ENCODE measurements around the gene INAFM1.
"Not testable (repeated sequence)": the region's sequence is repeated elsewhere in the genome, so short reads cannot be mapped to it uniquely, and the experiment has no call there.

The INAFM1 gene

GRCh38 chr19:47253467-47253881, 21.2 kb upstream of the INAFM1 start:
- Mint-ChIP-seq H3K9me3 (no peaks in the 10 kb centered on the region), H3K4me1 (ENCODE audit: low read depth in 2 of 2) (peaks cover 17 to 19% of the 10 kb centered on the region in 2 donors), H3K27me3 (no peaks in the 10 kb centered on the region), H3K4me3 (no peak overlapping the region), H3K27ac (no peak overlapping the region), H3K36me3 (ENCODE audit: insufficient read depth) (peaks cover 29% of the 10 kb centered on the region)
- ATAC-seq (replicated peaks) (no peak), DNase-seq (no peak)

- Mint-ChIP-seq H3K9me3 (no peaks in the 10 kb centered on the region), H3K36me3 (ENCODE audit: insufficient read depth) (peaks cover 29% of the 10 kb centered on the region), H3K4me1 (ENCODE audit: low read depth in 2 of 2) (peaks cover 19 to 21% of the 10 kb centered on the region in 2 donors), H3K27ac (no peak overlapping the region), H3K4me3 (no peak overlapping the region), H3K27me3 (no peaks in the 10 kb centered on the region)
- DNase-seq (no peak), ATAC-seq (replicated peaks) (no peak)
These were observed 20.7 kb upstream of the INAFM1 start for GRCh38 chr19:47253970-47254369.

GRCh38 chr19:47255879-47256692, 18.6 kb upstream of the INAFM1 start, which contains the start of gene CCDC9:
Gene CCDC9, plus strand, starts transcription at chr19:47256525. Its CDS starts 1,876 bp downstream, at chr19:47258401.
- peak within 1 kb of the TSS; percentile 95 to 97 for H3K27ac Mint-ChIP-seq
- H3K36me3 Mint-ChIP-seq (ENCODE audit: insufficient read depth), result peaks cover 44% of the 10 kb centered on the region
- no peaks in the 10 kb centered on the region for H3K27me3 Mint-ChIP-seq
- H3K4me3 Mint-ChIP-seq, result peak within 1 kb of the TSS; percentile 88 to 97
- peak; percentile 63 for ATAC-seq (replicated peaks)
- peaks cover 19 to 36% of the 10 kb centered on the region in 2 donors for H3K4me1 Mint-ChIP-seq (ENCODE audit: low read depth in 2 of 2)
- peak; percentile 89 to 92 (median 90) for DNase-seq
- H3K9me3 Mint-ChIP-seq, result no peaks in the 10 kb centered on the region

DNA sequence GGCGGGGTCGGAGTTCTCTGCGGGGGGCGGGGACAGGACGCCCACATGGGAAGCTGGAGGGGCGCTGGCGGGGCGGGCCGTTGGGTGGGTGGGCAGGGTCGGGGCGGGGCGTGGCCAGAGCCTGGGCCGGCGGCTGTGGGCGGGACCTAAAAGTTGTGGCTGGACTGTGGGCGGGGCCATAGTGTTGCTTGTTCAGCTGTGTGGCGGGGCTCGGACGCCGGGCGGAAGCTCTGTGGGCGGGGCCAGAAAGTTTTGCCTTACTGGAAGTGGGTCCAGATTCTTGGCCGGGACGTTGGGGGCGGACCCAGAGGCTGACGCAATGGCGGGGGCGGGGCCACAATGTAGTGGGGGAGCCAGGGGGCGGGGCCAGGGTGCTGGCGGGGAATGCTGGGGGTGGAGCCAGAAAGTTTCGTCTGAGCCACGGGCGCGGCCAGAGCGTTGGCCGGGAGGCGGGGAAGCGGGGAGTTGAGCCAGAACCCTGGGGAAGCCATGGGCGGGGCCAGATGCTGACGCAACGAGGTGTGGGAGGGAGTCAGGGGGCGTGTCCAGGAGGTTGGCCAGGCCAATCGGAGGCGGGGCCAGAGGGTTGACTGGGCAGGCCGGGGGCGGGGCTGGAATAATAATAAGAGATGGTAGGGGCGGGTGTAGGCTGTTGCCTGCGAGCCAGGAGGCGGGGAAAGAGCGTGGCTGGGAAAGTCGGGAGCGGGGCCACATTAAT, 17.8 kb upstream of the INAFM1 start:
- H3K36me3 Mint-ChIP-seq (ENCODE audit: insufficient read depth), result peaks cover 49% of the 10 kb centered on the region
- peaks cover 19 to 37% of the 10 kb centered on the region in 2 donors for H3K4me1 Mint-ChIP-seq (ENCODE audit: low read depth in 2 of 2)
- peak; percentile 78 for ATAC-seq (replicated peaks)

GRCh38 chr19:47257411-47258169, 17.1 kb upstream of the INAFM1 start:
- no peak for DNase-seq

More for the DNA sequence above, 17.8 kb upstream of the INAFM1 start:
- Mint-ChIP-seq H3K4me3 (peak overlapping the region; percentile 88 to 97), H3K27me3 (no peaks in the 10 kb centered on the region), H3K27ac (peak overlapping the region; percentile 95 to 97), H3K9me3 (no peaks in the 10 kb centered on the region)
- DNase-seq, result peak; percentile 99

GRCh38 chr19:47258434-47258833, 16.3 kb upstream of the INAFM1 start:
- Mint-ChIP-seq H3K36me3 (ENCODE audit: insufficient read depth) (peaks cover 55% of the 10 kb centered on the region), H3K27ac (peak overlapping the region in 1 of 2 donors; percentile 95), H3K4me1 (ENCODE audit: low read depth in 2 of 2) (peaks cover 19 to 37% of the 10 kb centered on the region in 2 donors), H3K9me3 (no peaks in the 10 kb centered on the region), H3K27me3 (no peaks in the 10 kb centered on the region), H3K4me3 (peak overlapping the region; percentile 54 to 88)
- ATAC-seq (replicated peaks) (no peak), DNase-seq (no peak)

More at GRCh38 chr19:47257411-47258169, 17.1 kb upstream of the INAFM1 start:
- ATAC-seq (replicated peaks), result no peak
- Mint-ChIP-seq H3K9me3 (no peaks in the 10 kb centered on the region), H3K4me1 (ENCODE audit: low read depth in 2 of 2) (peaks cover 19 to 37% of the 10 kb centered on the region in 2 donors), H3K27me3 (no peaks in the 10 kb centered on the region), H3K36me3 (ENCODE audit: insufficient read depth) (peaks cover 56% of the 10 kb centered on the region), H3K27ac (peak overlapping the region; percentile 95 to 97), H3K4me3 (peak overlapping the region; percentile 88 to 97)

DNA sequence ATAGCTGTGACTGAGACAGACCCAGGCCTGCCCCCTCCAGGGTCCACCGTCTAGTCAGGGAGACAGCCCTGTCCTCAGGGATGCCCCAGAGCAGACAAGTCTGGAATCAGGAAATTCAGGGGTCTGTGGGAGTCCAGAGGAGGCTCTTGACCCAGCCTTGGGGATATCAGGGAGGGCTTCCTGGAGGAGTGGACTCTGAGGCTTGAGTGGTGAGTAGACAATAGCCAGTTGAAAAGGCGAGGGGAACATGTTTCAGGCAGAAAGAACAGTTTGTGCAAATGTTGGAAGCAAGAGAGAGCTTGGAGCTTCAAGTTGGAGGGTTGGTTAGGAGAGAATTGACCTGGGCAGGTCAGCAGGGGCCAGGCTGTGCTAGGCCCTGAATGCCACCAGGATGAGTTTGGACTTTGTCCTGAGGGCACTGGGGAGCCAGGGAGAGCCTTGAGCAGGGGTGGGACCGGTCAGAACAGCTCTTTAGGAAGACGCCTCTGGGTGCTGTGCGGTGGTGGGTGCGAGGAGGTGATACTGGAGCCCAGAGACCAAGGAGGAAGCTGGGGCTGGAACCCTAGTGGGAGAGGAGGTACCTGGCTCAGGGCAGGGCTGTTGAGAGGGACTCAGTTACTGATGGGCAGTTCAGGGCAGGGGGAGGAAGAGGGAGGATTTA, 15.7 kb upstream of the INAFM1 start:
- no peaks in the 10 kb centered on the region for H3K27me3 Mint-ChIP-seq
- H3K4me3 Mint-ChIP-seq, result peak overlapping the region; percentile 54 to 64
- ATAC-seq (replicated peaks) (no peak), DNase-seq (no peak)
- H3K9me3 Mint-ChIP-seq, result no peaks in the 10 kb centered on the region
- peaks cover 56% of the 10 kb centered on the region for H3K36me3 Mint-ChIP-seq (ENCODE audit: insufficient read depth)
- peaks cover 19 to 37% of the 10 kb centered on the region in 2 donors for H3K4me1 Mint-ChIP-seq (ENCODE audit: low read depth in 2 of 2)
- H3K27ac Mint-ChIP-seq, result peak overlapping the region; percentile 12 to 75

DNA sequence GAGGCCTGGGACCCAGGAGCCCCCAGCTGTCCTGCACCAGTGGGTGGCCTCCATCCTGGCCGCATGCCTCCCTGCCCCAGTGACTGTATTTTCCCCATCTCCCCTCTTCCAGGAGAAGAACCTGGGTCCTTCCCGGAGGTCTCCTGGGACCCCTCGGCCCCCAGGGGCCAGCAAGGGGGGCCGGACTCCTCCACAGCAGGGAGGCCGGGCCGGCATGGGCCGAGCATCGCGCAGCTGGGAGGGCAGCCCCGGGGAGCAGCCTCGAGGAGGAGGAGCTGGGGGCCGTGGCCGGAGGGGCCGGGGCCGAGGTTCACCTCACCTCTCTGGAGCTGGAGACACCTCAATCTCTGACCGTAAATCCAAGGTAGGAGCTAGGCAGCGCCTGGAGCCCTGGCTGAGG, 14.2 kb upstream of the INAFM1 start:
- peaks cover 67% of the 10 kb centered on the region for H3K36me3 Mint-ChIP-seq (ENCODE audit: insufficient read depth)
- ATAC-seq (replicated peaks) (no peak), DNase-seq (no peak)
- H3K4me3 Mint-ChIP-seq, result no peak overlapping the region
- H3K4me1 Mint-ChIP-seq (ENCODE audit: low read depth in 2 of 2), result peaks cover 19 to 37% of the 10 kb centered on the region in 2 donors
- no peaks in the 10 kb centered on the region for H3K9me3 Mint-ChIP-seq
- H3K27me3 Mint-ChIP-seq, result no peaks in the 10 kb centered on the region
- no peak overlapping the region for H3K27ac Mint-ChIP-seq

- DNase-seq; H3K9me3 Mint-ChIP-seq; H3K27me3 Mint-ChIP-seq; ATAC-seq (replicated peaks); H3K27ac Mint-ChIP-seq; H3K4me3 Mint-ChIP-seq: not testable (repeated sequence)
- Mint-ChIP-seq H3K4me1 (ENCODE audit: low read depth in 2 of 2) (peaks cover 11 to 29% of the 10 kb centered on the region in 2 donors), H3K36me3 (ENCODE audit: insufficient read depth) (peaks cover 71% of the 10 kb centered on the region)
These were observed 12.5 kb upstream of the INAFM1 start for GRCh38 chr19:47261946-47262793.

GRCh38 chr19:47264629-47265028, 10.1 kb upstream of the INAFM1 start:
- no peak overlapping the region for H3K4me3 Mint-ChIP-seq
- DNase-seq (no peak), ATAC-seq (replicated peaks) (no peak)
- H3K27ac Mint-ChIP-seq, result no peak overlapping the region
- peaks cover 0 to 10% of the 10 kb centered on the region in 2 donors for H3K4me1 Mint-ChIP-seq (ENCODE audit: low read depth in 2 of 2)
- H3K36me3 Mint-ChIP-seq (ENCODE audit: insufficient read depth), result peaks cover 56% of the 10 kb centered on the region
- no peaks in the 10 kb centered on the region for H3K27me3 Mint-ChIP-seq
- H3K9me3 Mint-ChIP-seq, result no peaks in the 10 kb centered on the region

- H3K4me3 Mint-ChIP-seq, result no peak overlapping the region
- no peak overlapping the region for H3K27ac Mint-ChIP-seq
- DNase-seq, result no peak
- ATAC-seq (replicated peaks), result no peak
- H3K27me3 Mint-ChIP-seq, result no peaks in the 10 kb centered on the region
- H3K36me3 Mint-ChIP-seq (ENCODE audit: insufficient read depth), result peaks cover 51% of the 10 kb centered on the region
- H3K4me1 Mint-ChIP-seq (ENCODE audit: low read depth in 2 of 2), result peaks cover 0 to 3% of the 10 kb centered on the region in 2 donors
- no peaks in the 10 kb centered on the region for H3K9me3 Mint-ChIP-seq
These were observed 8.2 kb upstream of the INAFM1 start for GRCh38 chr19:47266401-47266941.

DNA sequence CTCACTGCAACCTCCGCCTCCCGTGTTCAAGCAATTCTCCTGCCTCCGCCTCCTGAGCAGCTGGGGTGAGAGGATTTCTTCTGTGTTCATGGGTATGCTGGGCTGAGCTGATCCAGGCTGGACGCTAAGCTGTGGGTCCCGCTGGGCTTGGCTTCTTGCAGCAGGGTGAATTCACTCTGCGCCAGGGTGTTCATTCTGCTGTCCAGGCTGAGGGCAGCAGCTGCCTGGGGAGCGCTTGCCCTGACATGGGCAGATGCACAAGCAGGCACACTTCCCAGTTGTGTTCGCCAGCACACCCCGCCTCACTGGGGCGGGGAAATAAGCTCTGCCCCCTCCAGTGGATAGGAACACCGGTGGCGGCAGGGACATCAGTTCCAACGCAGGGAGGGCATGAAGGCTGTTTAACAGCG, 7.3 kb upstream of the INAFM1 start:
- ATAC-seq (replicated peaks) (no peak), DNase-seq (no peak)
- H3K9me3 Mint-ChIP-seq, result no peaks in the 10 kb centered on the region
- peaks cover 50% of the 10 kb centered on the region for H3K36me3 Mint-ChIP-seq (ENCODE audit: insufficient read depth)
- peaks cover 2 to 5% of the 10 kb centered on the region in 2 donors for H3K4me1 Mint-ChIP-seq (ENCODE audit: low read depth in 2 of 2)
- no peaks in the 10 kb centered on the region for H3K27me3 Mint-ChIP-seq
- H3K4me3 Mint-ChIP-seq, result no peak overlapping the region
- H3K27ac Mint-ChIP-seq, result no peak overlapping the region
